Measurements from ENCODE around the gene RTKN.

- TF ChIP-seq CTCF (IDR thresholded peaks at IDR 0.05), result no peak
- TF ChIP-seq POLR2A (IDR thresholded peaks at IDR 0.05), result no peak
These were observed 23.4 kb downstream of the RTKN start for GRCh38 chr2:74418312-74418711.
